GM12878 (cell line): ENCODE measurements around the gene SLC23A1.
"Not testable (repeated sequence)": the region's sequence is repeated elsewhere in the genome, so short reads cannot be mapped to it uniquely, and the experiment has no call there.

Experiments used
- CHD2 ChIP-seq: IDR thresholded peaks from 2 replicates; pipeline ENCODE4 v1.6.1; 2011; ENCODE audit warnings: low read depth, low read length, improper control_type of control experiment, borderline replicate concordance
- CHD4 ChIP-seq: fragments of 200-600 bp; sonication (generic); IDR thresholded peaks from 2 replicates; pipeline ENCODE4 v1.6.1; 2016; ENCODE audit warnings: mild to moderate bottlenecking
- CTCF ChIP-seq, 3 experiments: IDR thresholded peaks in 2 of 3; conservative IDR thresholded peaks in 1 of 3; 2 replicates each; pipeline ENCODE4 v1.5.1; 2011; ENCODE audit warnings: low read depth in 3 of 3, low read length in 3 of 3, mild to moderate bottlenecking in 3 of 3, control low read depth in 2 of 3, moderate library complexity in 2 of 3, inconsistent platforms in 1 of 3, mixed read lengths in 1 of 3; ENCODE audit not compliant: control insufficient read depth in 2 of 3, insufficient read depth in 1 of 3; ENCODE audit errors: extremely low read depth in 1 of 3
- ESRRA ChIP-seq: IDR thresholded peaks from 2 replicates; pipeline ENCODE4 v1.6.1; 2012; ENCODE audit warnings: mild to moderate bottlenecking, low read length, improper control_type of control experiment
- EZH2 ChIP-seq: IDR thresholded peaks from 2 replicates; pipeline ENCODE4 v1.6.1; 2012; ENCODE audit warnings: low read depth, mild to moderate bottlenecking, control low read depth, inconsistent platforms, low read length, borderline replicate concordance; ENCODE audit not compliant: control insufficient read depth
- GABPA ChIP-seq: IDR thresholded peaks from 2 replicates; pipeline ENCODE4 v1.6.1; 2014; ENCODE audit warnings: antibody characterized with exemption, low read depth, mild to moderate bottlenecking, inconsistent platforms
- MTA3 ChIP-seq: IDR thresholded peaks from 2 replicates; pipeline ENCODE4 v1.6.1; 2012; ENCODE audit warnings: low read length, inconsistent platforms, borderline replicate concordance
- MYC ChIP-seq: IDR thresholded peaks from 2 replicates; pipeline ENCODE4 v1.6.1; 2011; ENCODE audit warnings: mild to moderate bottlenecking, low read length, moderate library complexity, inconsistent platforms; ENCODE audit not compliant: insufficient read depth, insufficient replicate concordance, insufficient read length, severe bottlenecking
- POLR2A ChIP-seq: IDR thresholded peaks from 2 replicates; pipeline ENCODE4 v1.6.1; 2011; ENCODE audit warnings: low read depth, mild to moderate bottlenecking, low read length
- SMC3 ChIP-seq: IDR thresholded peaks from 2 replicates; pipeline ENCODE4 v1.6.1; 2011; ENCODE audit warnings: low read length, improper control_type of control experiment, borderline replicate concordance
- TAF1 ChIP-seq: IDR thresholded peaks from 2 replicates; pipeline ENCODE4 v1.6.1; 2011; ENCODE audit warnings: mild to moderate bottlenecking, low read depth, low read length, borderline replicate concordance

DNA sequence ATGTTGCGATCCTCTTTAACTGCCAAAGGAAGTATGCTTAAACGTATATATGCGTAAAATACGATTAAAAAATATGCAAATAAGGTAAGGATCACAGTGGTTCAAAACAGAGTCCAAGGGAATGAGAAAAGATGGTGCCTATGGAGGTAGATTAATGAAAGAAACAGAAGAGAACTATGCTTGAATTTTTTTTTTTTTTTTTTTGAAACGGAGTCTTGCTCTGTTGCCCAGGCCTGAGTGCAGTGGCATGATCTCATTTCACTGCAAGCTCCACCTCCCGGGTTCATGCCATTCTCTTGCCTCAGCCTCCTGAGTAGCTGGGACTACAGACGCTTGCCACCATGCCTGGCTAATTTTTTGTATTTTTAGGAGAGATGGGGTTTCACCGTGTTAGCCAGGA is 37.7 kb downstream of the SLC23A1 start:
- TF ChIP-seq ESRRA; CTCF (IDR thresholded peaks at IDR 0.05 in 2 of 3, conservative IDR thresholded peaks at IDR 0.05 in 1 of 3; ENCODE audit: control insufficient read depth in 2 of 3, extremely low read depth in 1 of 3, insufficient read depth in 1 of 3, low read depth in 3 of 3, low read length in 3 of 3); CHD2; CHD4; EZH2; POLR2A; GABPA; SMC3; TAF1; MTA3; MYC: not testable (repeated sequence)
